Lower leg skin (tissue), 4 donors: ENCODE measurements around the gene TRUB1. TPM values are rescaled to one million over a fixed set of nuclear protein-coding genes. Genes with fewer than 3 reads are reported as not detected.

ENCODE experiments used
- DNase-seq, 2 donors: peaks; one replicate each; pipeline ENCODE4 v3.0.0-alpha.2; 2019; ENCODE audit warnings: low spot score in 2 of 2
- H3K4me3 ChIP-seq: fragments of 200-600 bp; sonication (generic); 2 replicates; pipeline ENCODE4 v1.5.1; 2017; ENCODE audit warnings: mild to moderate bottlenecking, low read depth; ENCODE audit not compliant: poor library complexity, severe bottlenecking
- CTCF ChIP-seq, 3 donors: fragments of 450-650 bp; IDR thresholded peaks; one replicate each; pipeline ENCODE4 v1.5.1; 2016; ENCODE audit warnings: antibody characterized with exemption in 3 of 3, mild to moderate bottlenecking in 3 of 3, moderate library complexity in 2 of 3
- POLR2A ChIP-seq, 2 donors: fragments of 450-650 bp; IDR thresholded peaks; one replicate each; pipeline ENCODE4 v1.6.1; 2016 to 2017; ENCODE audit warnings: antibody characterized with exemption in 2 of 2, mild to moderate bottlenecking in 1 of 2, moderate library complexity in 1 of 2
- WGBS, 2 donors: methylation state at CpG; one replicate each; pipeline ENCODE4 v1.1.5; 2018; 5-methylcytosine and 5-hydroxymethylcytosine counted together
- intact Hi-C: fragments of 100-400 bp; cut with DNase I; formaldehyde crosslinking; loops from one replicate; pipeline ENCODE4 v1.15.0; 2023; ENCODE audit warnings: low total_unique reads
- total RNA-seq, 4 donors: library from RNA; depleted of rRNA; stranded (reverse); fragments of >200 nt; gene quantifications; one replicate each; pipeline ENCODE4 v1.1.0, GENCODE V29; 2016

The TRUB1 gene
- total RNA-seq, 4 donors from 2014 or later = 8.5 to 21.2 (median 13.3) TPM

GRCh38 chr10:114955984-114956383 is 18.0 kb downstream of the TRUB1 start:
- DNase-seq = no peak
- intact Hi-C loops = no loop called here
- no peak overlapping the region for H3K4me3 ChIP-seq
- TF ChIP-seq POLR2A (IDR thresholded peaks at IDR 0.05) (no peak), CTCF (IDR thresholded peaks at IDR 0.05) (no peak)
- WGBS, 2 donors = 93 to 94% methylated on average over 4 of the region's 4 CpGs

GRCh38 chr10:114956466-114956865 is 18.5 kb downstream of the TRUB1 start:
- intact Hi-C loops = no loop called here
- 54 to 55% methylated on average over 2 of the region's 2 CpGs for WGBS, 2 donors

GRCh38 chr10:114957122-114957521 is 19.1 kb downstream of the TRUB1 start:
- intact Hi-C loops = no loop called here
- DNase-seq = no peak
- TF ChIP-seq CTCF (IDR thresholded peaks at IDR 0.05) (no peak), POLR2A (IDR thresholded peaks at IDR 0.05) (no peak)
- WGBS, 2 donors = 90% methylated on average over 1 of the region's 1 CpG
- H3K4me3 ChIP-seq = no peak overlapping the region

More at GRCh38 chr10:114956466-114956865, 18.5 kb downstream of the TRUB1 start:
- no peak for TF ChIP-seq CTCF (IDR thresholded peaks at IDR 0.05)
- no peak for TF ChIP-seq POLR2A (IDR thresholded peaks at IDR 0.05)
- no peak for DNase-seq
- no peak overlapping the region for H3K4me3 ChIP-seq

GRCh38 chr10:114957673-114958072 is 19.7 kb downstream of the TRUB1 start:
- TF ChIP-seq POLR2A (IDR thresholded peaks at IDR 0.05) (no peak), CTCF (IDR thresholded peaks at IDR 0.05) (no peak)
- DNase-seq = no peak
- H3K4me3 ChIP-seq = no peak overlapping the region
- intact Hi-C loops = no loop called here
- WGBS, 2 donors = 85% methylated on average over 2 of the region's 2 CpGs

- no peak overlapping the region for H3K4me3 ChIP-seq
- no peak for DNase-seq
- intact Hi-C loops = no loop called here
- WGBS, 2 donors = 73 to 78% methylated on average over 2 of the region's 2 CpGs
- no peak for TF ChIP-seq CTCF (IDR thresholded peaks at IDR 0.05)
- no peak for TF ChIP-seq POLR2A (IDR thresholded peaks at IDR 0.05)
Measured at GRCh38 chr10:114962441-114962840, 24.4 kb downstream of the TRUB1 start.

- H3K4me3 ChIP-seq = no peak overlapping the region
- no peak for DNase-seq
- WGBS, 2 donors = 97% methylated on average over 4 of the region's 4 CpGs
- no peak for TF ChIP-seq CTCF (IDR thresholded peaks at IDR 0.05)
- no peak for TF ChIP-seq POLR2A (IDR thresholded peaks at IDR 0.05)
- intact Hi-C loops = no loop called here
Measured at GRCh38 chr10:114963908-114964307, 25.9 kb downstream of the TRUB1 start.
